Renal cortical epithelial cell (primary cell): ENCODE data around the gene PRR15L. TPM values are rescaled to one million over a fixed set of nuclear protein-coding genes. Genes with fewer than 3 reads are reported as not detected.
A peak's percentile ranks its signal among the peaks of the same experiment; 100 is the strongest.

ENCODE experiments used
- DNase-seq: peaks from one replicate; pipeline ENCODE4 v3.0.0-alpha.2; 2011; ENCODE audit warnings: low read depth
- total RNA-seq: library from RNA; depleted of rRNA; stranded (reverse); fragments of >200 nt; gene quantifications from 2 replicates; pipeline ENCODE4 v1.2.3, GENCODE V29; 2014

The PRR15L gene
- total RNA-seq, 1 donor from 2014 or later = 0.85 TPM

DNA sequence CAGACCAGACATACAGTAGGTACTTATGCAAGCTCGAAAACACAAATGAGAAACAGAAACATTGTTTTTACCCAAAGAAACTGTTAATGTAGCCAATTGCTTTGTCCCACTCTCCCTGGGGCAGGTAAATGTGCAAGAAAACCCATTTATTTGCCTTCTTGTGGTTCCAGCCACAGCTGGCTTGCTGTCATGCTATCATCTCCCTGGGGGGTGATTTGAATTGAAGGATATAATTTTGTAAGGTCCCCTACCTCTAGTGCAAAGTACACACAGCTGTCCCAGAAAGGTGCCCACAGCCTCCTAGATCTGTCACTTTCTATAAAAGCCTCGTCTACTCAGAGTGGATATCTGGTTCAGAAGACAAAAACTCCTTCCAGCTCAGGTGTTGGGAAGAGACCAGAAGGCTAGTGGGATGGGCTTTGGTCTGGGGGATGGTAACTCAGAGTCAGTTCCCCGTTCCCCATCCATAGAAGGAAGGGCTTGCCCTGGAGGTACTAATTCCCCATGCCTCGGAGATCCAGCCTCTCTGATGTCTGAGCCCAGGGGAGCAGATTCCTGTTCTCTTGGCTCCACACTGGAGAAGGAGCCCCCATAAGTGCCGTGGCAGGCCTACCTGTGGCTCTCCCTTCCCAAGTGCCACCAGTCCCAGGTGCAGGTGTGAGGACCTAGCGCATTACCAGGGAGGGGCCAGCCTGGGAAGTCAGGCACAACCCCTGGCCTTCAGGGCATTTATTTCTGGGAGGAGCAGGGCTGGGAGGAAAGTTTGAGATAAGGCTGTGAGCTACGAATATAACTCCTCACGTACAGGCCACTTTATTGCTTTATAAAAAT lies 2.4 kb upstream of the PRR15L start:
- no peak for DNase-seq

DNA sequence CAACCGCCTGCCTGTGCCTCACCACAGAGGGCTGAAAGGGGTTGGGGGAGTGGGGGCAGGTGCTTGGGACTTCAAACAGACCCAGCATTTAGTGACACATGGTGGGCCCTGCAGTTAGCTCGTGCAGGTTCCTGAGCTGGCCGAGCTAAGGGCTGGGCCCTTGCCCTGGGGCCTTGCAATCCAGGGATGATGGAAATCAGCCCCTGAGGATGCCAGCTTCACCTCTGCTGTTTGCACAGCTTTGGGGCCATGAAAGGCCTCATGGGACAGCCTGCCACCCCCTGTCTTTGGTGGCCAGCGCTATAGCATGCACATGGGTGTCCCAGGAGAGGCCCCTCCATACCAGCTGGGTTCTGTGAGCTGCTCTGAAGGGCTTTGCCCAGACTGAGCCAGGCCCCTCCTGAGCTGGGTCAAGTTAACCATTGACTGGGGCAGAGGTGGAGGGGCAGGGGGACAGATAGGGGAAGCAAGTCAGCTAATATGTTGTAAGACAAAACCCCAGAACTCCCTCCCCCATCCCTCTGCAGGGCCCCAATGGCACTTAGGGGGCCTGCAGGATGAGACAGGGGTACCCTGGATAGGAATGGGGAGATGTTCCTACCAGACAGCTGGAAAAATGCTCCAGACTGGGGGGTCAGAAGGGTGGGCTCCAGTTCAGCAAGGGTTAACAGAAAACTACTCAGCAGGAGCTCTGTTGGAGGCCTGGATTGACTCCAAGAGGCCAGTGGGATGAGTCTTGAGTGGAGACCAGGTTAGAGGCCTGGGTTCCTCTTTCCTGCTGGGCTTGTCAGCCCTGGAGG lies 692 bp downstream of the PRR15L start:
- no peak for DNase-seq

DNA sequence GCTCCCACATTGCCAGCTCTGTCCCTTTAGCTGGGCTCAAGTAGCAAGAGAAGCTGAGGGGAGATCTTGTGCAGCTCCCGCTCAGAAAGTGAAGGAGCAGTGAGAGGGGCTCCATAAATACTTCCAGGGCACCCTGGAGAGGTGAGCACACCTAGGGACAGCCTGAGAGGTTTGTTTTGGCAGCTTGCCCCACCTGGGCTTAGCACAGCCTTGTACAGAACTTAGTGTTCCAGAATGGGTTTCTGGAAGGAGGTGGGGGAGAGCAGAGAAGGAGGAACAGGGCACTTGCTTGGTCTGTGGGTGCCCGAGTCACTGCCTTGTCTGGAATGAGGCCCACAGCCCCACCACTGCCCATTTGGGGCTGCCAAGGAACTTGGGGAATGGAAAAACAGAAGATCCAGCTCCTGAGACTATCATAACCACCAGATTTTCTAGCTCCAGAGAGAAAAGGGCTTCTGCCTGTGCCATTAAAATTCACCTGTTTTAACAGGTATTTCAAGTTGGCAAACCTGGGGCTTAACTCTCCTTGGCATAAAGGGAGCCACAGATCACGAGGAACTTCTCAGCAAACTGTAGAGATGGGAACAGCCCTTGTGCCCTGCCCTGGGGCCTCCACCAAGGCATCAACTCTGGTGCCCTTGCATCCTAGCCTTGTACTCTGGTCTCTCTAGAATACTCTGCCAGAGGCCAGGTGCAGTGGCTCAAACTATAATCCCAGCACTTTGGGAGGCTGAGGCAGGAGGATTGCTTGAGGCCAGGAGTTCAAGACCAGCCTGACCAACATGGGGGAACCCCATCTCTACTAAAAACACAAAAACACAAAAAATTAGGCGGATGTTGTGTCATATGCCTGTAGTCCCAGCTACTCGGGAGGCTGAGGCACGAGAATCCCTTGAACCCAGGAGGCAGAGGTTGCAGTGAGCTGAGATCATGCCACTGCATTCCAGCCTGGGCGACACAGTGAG lies 1.9 kb downstream of the PRR15L start:
- peak; percentile 48 for DNase-seq

DNA sequence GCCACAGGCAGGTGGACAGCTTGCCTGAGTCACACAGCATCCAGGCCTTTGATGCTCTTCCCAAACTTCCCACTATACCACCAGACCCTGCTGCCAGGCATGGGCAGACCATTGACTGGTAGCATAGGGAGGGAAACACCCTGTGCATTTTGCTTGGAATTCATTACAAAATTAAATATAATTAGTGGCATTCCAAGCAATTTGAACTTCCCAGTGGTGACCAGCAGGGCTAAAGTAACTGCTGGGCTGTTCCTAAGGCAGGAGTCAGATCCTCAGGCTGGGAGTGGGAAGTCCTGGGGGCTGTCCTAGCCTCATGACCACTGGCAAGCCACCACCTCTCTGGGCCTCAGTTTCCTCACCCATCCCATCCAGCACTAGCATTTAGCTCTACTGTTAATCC lies 3.8 kb downstream of the PRR15L start:
- no peak for DNase-seq

DNA sequence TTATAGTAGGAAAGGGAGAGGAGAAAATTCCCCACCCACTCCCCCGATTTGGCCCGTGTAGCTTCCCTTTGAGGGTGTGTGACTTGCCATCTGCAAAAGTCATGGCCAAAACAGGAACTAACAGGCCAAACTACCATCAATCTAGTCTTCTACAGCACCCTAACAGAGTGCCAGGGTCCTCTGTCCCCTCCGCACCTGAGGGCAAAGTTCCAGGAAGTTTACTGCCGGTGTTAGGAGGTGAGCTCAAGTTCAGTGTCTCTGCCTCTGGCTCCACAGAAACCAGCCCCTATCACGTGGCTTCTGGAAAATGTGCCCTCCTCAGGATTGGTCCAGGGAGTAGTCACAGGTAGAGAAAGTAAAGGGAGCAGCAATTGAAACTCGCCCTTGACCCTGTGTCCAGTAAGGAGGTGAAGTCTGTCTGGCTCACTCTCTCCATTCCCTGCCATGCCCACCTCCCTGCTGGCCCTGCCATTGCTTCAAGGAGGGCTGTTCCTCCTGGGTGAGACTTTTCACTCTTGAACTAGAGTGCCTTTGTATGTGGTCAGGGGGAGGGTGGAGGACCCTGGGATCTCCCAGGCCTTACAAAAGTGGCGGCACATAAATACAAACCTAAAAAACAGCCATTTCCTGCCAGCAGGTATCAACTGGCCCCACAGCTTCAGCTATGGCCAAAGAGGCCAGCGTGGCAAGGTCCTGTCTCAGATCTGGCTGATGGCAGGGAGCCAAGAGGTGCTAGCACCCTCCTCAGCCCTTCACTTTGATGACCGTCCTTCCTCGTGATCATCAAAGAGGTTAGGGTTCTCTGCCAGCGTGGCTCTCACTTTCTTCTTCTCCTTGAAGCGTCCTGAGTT lies 5.3 kb downstream of the PRR15L start:
- DNase-seq = no peak

DNA sequence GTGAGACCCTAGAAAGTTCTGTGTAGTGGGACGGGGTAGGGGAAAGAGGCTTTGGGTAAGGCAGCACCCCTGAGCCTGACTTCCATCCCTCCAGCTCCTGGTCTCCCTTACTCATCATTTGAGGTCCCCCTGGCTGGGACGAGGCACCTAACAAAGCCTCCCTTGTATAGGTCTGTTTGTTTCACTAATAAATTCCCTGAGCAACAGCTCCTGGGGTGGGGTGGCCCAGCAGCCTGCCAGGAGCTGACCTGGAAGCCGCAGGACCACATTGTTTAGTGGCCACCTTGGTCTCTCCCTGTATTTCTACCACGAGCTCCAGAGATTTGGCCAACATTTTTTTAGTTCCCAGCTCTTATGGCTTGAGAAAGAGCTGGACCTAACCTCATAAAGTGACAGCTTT lies 7.2 kb downstream of the PRR15L start:
- DNase-seq = no peak

DNA sequence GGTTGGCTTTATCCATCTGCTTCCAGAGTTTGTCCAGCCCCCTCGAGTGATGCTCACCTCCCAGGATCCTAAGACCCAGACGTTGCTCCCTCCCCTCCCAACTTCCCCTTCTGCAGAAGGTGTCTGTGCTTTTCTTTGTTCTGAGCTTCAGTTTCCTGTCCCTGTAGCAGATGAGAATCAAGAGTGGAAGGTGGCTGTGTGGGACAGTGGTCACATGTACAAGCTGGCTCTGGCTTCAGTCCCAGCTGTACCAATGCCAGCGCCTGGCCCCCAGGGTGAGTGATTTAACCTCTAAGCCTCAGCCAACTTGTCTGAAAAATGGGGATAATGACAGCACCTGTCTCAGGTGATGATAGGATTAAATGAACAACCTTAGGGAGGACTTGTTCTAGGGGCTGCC lies 7.7 kb downstream of the PRR15L start:
- no peak for DNase-seq

DNA sequence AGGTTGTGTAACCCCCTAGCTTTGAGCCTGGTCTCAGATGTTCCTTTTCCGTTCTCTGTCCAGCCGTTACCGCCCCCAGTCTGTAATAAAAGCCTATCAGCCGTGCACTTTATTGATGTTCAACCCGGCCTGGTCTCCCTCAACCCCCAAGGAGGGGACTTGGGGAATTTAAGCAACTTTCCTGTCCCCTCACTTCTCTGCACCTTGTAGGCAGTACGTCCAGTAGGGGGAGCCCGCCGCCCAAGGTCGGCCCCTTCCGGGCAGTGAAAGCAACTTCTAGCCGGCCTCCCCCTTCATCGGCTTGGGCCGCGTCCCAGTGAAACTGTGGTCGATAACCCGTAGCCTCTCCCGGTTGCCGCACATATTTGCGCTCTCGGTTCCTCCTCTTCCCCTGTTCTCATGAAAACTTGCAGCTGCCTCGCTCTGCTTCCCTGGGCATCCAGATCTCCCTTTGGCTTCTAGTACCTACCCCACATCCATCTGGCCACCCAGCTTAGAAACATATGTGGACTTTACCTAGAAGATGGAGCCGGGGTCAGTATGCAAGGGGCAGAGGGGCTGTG lies 8.4 kb downstream of the PRR15L start:
- DNase-seq = peak; percentile 76

DNA sequence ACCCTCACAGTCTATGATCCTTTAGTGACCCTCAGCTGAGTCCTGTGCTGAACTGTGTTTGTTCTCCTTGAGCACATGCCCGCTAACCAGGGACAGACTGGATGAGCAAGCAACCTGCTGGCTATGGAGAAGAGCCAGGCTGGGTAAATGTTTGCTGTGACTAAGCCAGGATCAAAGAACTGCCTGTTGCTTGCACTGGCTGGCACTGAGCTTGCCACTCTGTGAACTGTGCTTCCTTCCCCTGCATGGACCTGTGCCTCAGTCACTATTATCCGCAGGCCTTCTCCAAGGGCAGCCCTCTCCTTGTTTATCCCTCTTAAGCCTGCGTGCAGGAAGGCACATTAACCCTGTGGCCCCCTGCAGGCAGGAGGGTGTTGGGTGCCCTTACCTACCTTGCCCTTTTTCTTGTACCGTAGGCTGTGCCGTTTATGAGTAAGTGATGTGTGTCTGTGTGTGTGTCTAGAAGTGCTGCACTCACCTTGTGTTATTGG lies 8.9 kb downstream of the PRR15L start:
- DNase-seq = peak; percentile 79

DNA sequence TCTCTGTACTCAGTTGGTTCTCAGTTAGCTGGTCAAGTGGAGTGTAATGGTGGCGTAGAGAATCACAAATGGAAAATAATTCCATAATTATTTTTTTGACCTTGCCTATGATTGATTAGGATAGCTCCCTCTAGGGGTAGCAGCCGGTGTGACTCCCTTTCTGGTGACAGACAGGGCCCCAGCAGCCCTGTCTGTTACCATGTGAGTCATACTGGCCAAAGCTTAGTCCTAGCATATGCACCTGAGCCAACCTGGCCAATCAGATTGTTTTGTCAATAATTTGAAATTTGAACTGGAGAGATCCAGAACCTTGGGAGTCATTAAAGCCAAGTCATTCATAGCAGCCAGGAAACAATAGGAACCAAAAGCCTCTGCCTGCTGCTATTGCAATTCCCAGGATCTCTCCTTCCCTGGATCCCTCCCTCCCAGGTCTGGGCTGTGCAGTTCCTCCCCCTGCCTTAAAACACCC lies 10.7 kb downstream of the PRR15L start:
- DNase-seq = peak; percentile 97

DNA sequence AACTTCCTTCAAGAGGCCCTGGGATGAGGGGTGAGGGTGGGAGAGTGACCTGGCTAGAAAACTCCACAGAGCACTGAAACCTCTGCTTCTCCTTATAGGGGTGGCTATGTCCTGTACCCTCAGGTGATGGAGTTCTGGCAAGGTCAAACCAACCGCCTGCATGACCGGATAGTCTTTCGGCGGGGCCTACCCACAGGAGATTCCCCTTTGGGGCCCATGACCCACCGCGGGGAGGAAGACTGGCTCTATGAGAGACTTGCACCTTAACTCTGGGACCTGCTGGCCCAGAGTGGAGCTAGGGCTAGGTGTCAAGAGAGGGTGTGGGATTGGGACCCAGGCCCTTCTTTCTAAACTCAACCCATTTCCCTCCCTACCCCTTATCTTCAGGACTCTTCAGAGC lies 11.2 kb downstream of the PRR15L start:
- DNase-seq = no peak

DNA sequence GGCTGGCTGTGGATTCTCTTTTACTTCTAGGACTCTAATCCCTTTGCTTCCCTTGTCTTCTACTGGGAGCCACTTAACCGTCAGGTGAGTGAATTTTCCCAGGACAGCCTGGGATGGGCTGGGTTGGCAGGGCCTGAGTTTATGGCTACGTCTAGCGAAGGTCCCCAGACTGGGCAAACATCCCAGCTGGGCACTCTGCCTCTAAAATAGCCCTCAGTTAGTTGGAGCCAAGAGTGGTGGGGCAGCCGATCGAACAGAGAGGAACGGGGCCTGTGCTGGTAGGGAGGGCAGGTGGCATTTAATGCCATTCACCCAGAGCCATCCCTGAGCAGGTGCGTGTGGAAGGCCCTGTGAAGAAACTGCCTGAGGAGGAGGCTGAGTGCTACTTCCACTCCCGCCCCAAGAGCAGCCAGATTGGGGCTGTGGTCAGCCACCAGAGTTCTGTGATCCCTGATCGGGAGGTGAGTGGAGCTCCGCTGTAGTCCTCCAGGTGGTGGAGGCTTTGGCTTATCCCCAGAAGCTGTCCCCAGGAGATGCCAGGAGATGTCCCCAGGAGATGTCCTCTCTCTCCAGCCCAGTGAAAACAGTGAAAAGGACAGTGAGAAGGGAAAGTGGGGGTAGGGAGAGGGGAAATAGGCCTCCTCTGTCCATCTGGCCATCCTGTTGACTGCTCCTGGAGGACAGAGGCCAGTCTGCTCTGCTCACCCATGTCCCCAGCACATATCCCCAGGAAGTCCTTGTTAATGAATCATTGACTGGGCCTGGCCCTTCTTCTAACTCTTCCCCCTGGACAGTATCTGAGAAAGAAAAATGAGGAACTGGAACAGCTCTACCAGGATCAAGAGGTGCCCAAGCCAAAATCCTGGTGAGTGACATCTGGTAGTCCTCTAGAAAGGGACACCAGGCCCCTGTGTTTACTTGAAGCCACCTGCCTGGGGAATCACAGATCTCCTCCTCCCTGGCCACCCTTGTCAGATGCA lies 11.9 kb downstream of the PRR15L start:
- no peak for DNase-seq

DNA sequence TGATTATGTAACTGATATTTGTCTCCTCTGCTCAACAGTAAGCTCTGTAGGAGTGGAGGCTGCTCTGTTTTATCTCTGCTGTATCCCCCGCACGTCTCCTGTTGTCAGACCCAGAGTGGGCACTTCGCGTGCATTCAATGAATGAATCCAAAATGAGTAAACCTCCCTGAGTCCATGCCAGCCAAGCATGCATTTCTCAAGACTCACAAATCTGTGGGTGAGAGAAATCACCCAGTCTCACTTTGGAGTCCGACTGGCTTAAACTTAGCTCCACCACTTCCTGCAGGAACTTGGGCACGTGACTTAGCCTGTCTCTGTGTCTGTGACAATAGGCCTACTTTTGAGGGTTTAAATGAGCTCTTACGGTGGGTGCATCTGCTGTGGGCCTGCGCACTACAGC lies 12.6 kb downstream of the PRR15L start:
- DNase-seq = no peak

DNA sequence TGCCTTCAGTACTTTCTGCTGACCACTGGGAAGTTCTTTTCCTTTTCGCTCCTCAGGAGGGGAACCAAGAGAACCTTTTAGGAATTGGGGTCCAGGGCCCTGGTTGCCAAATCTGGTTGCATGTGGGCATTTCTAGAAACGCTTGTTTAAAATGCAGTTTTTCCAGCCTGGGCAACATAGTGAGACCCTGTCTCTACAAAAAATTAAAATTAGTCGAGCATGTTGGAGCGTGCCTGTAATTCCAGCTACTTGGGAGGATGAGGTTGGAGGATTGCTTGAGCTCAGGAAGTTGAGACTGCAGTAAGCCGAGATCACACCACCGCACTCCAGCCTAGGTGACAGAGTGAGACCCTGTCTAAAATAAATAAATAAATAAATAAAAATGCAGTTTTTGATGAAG lies 15.1 kb downstream of the PRR15L start:
- no peak for DNase-seq

DNA sequence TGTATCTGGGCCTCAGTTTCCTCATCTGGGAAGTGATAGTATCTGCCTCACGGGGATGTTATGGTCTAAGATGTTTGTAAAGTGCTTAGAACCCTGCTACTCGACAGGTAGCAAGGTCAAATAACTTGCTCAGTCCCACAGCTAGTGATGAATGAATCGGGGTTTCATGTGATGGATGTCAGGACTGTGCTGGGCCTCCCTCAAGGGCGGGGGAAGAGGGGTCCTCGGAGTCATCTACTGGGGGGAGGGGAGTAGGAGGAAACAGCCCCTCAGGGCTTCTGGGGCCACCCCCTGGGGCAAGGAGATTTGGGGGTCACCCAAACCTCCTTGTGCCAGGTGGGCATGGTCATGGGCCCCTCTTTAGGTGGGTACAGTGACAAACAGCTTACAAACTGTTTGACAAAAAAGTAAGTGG lies 15.6 kb downstream of the PRR15L start:
- DNase-seq = no peak

DNA sequence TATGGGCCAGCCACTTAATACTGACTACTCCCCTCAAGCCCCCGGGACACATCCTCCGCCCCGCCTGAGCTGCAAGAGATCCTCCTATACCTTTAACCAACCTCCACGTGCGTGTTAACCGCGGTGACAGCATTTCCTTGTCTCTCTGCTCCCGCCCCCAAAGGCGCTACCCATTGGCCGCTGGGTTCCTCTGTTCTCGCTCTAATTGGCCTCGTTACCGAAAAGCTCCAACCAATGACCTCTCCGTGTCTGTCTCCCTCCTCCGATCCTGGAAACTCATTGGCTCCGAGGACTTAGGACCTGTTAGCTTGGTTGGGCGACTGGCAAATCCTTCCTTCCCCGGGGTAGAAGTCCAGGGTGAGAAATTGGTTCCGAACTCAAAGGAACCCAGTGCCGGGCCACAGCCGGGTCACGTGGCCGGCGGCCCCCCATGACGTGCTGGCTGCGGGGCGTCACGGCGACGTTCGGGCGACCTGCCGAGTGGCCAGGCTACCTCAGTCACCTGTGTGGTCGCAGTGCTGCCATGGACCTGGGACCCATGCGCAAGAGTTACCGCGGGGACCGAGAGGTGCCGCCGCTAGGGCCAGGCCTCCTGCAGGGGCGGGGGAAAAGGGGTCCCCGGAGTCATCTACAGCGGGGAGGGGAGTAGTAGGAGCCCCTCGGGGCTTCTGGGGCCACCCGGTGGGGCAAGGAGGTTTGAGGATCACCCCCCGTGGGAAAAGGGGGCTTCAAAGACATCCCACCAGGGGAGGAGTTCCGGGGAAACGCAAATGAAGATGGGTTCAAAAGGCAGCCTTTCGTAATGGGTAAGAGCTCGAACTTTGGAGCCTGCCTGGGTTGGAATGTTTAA lies 16.2 kb downstream of the PRR15L start, which contains the start of gene PNPO:
TSS of gene PNPO (plus strand) at position 326 of the 850 bp plus-strand sequence. CDS start at position 431, 105 bp downstream.
- peak; percentile 98 for DNase-seq

DNA sequence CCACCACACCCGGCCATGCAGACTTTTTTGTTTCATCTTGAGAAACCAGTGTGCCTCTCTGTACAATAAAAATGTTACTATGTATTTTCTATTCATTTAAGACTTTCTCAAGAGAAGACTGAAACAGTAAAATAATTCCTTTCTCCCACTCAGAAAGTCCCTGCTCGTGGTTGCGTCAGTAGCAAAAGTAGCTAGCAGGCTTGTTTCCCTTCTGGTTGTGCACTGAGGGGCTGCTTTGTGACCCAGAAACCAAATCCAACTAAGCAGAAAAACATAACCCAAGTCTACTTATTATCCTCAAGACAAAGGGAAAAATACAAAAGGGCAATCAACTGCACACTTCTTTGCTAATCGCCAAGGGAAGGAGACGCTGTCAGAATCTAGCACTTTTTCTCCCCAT lies 19.7 kb downstream of the PRR15L start:
- no peak for DNase-seq

DNA sequence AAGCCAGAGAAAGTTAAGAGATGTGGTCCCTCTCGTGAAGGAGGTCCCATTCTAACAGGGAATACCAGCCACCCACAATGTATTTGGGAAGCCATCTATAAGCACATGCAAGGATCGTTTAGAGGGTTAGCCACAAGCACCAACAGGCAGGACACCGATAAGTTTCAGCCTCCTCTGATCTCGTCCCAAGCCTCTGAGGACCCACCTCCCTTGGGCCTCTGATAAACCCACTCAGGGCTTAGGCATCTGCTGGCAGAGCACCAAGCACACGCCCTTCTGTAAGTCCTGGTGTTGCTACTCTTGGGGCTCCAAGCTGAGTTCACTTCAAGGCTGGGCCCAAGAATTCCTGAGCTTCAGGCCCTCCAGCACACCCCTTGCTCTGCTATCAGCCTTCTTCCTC lies 21.7 kb downstream of the PRR15L start:
- peak; percentile 74 for DNase-seq
